Measurements from ENCODE around the gene CASKIN1.

CASKIN1 gene

GRCh38 chr16:2194852-2195321 lies 1.5 kb downstream of the CASKIN1 start:
- peak; percentile 17 for DNase-seq (ENCODE audit: low read depth)

GRCh38 chr16:2194166-2194834 lies 2.1 kb downstream of the CASKIN1 start:
- peak; percentile 12 for DNase-seq (ENCODE audit: low read depth)

DNA sequence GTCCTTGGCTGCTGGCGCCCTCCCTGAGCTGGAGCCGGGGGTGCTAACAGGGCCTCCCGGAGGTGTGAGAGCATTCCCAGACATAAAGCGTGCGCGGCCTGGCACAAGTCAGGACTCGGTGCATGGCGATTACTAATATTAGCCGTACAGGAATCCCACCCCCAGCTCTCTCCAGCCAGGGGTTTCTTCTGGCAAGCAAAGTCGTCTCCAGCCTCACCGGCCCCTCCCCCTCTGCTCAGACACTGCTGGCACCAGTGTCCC lies 5.0 kb downstream of the CASKIN1 start:
- DNase-seq (ENCODE audit: low read depth) = no peak

DNA sequence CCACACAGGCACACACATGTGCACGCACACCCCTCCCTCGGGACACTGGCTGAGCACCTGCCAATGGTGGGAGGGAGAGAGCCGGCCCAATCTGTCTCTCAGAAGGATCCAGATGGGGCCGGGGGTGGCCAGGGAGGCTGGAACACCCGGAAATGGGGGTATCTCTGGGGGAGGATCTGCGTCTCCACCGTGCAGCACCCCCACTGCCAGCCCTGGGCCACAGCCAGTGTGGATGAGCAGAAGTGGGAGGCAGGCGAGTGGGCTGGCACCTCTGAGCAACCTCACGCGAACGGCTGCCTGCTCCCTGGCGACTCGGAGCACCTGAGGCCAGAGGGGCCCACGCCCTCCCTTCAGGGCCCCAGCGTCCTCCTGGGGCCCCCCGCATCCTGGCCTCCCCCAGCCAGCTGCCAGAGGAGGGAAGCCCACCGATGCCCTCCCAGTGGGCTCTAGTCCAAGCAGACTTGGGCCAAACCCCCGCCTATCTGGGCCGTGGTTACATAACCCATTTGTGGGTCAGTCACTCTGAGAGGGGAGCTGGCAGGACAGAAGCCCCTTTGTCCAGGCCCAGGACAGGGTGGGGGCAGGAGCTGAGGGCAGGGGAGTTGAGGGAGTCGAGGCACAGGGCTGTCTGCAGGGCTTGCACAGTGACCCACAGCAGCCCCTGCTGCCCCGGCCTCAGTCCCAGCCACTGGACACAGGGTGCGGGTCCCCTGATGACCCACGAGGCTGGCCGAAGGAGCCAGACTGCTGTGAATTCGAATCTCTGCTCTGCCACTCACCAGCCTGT lies 5.6 kb downstream of the CASKIN1 start:
- no peak for DNase-seq (ENCODE audit: low read depth)

GRCh38 chr16:2190002-2190658 lies 6.3 kb downstream of the CASKIN1 start:
- no peak for DNase-seq (ENCODE audit: low read depth)

GRCh38 chr16:2189252-2189893 lies 7.0 kb downstream of the CASKIN1 start:
- DNase-seq (ENCODE audit: low read depth) = no peak

- no peak for DNase-seq (ENCODE audit: low read depth)
Observed at GRCh38 chr16:2188395-2188794, 8.0 kb downstream of the CASKIN1 start.

DNA sequence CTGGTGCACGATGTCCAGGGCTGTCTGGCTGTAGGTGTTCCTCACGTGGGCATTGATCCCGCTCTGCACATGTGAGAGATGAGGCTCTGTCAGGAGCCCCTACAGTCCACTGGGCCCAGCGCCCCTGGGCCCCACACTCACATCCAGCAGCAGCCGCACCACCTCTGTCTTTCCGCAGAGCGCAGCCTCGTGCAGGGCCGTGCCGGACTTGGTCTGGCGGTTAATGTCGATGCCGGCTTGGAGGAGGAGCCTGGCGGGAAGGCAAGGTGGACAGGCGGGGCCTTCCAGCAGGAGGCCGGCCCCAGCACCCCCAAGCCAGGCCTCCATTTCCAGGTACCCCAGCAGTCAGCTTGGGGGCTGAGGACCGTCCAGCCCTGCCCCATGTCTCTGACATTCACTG lies 9.2 kb downstream of the CASKIN1 start:
- no peak for DNase-seq (ENCODE audit: low read depth)

GRCh38 chr16:2186505-2186904 lies 9.9 kb downstream of the CASKIN1 start:
- DNase-seq (ENCODE audit: low read depth) = no peak

DNA sequence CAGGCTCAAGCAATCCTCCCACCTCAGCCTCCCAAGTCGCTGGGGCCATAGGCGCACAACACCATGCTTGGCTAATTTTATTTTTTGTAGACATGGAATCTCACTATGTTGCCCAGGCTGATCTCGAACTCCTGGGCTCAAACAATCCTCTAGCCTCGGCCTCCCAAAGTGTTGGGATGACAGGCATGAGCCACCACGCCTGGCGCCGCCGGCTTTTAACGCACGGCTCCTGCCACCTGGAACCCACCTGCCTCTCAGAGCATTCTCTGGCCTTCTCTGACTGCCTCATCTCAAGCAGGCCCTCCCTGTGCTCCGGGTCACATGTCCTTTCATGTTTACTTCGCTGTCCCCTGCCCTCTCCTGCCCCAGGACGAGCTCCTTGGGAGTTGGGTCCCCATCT lies 10.3 kb downstream of the CASKIN1 start:
- DNase-seq (ENCODE audit: low read depth) = no peak

GRCh38 chr16:2184962-2185361 lies 11.4 kb downstream of the CASKIN1 start:
- DNase-seq (ENCODE audit: low read depth) = no peak

DNA sequence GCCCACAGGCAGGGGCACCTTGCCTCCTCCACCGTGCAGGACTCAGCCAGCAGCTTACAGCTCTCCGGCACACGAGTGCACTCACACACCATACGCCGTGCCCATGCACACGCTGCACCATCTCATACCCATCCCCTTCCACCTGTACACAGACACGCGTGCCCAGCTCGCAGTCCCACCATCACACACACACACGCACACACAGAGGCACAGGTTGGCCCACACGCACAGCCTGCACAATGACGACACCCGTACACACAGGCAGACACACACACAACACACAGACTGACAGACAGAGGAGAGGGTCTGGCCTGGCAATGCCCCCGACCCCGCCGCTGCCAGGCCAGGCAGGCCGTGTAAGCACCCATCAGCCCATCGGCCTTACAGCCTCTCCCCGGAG lies 12.1 kb downstream of the CASKIN1 start:
- no peak for DNase-seq (ENCODE audit: low read depth)

DNA sequence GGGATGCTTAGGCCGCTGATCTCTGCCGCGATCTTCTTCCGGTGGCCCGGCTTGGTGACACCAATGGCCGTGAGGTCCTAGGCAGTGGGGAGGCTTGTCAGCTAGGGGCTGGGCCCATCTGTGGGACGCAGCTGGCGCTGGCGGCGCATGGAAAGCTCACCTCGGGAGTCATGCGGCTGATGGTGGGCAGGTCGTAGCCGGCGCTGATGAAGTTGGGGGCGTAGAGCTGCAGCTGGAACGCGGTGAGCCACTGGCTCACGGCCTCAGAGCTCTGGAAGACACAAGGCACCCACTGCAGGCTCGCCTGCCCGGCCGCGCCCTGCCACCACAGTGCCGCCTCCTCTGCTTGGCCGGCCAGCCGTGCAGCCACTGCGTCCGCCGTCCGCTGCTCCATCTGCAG lies 12.7 kb downstream of the CASKIN1 start:
- DNase-seq (ENCODE audit: low read depth) = no peak

DNA sequence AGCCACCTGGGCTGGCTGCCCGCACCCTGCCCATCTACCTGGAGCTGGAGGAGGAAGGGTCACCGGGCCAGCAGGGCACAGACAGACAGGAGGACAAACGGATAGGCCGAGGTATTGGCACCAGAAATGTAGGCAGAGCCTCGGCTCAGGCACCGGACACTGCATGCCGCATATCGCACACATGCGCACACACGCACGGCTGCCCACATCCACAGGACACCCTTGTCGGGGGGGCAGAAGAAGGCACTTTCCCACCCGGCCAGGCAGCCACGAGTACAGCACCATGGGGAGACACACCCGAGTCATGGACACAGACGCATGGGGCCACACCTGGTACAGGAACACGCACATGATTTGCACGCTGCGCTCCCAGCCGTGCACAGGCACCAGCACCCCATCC lies 14.5 kb downstream of the CASKIN1 start:
- no peak for DNase-seq (ENCODE audit: low read depth)

GRCh38 chr16:2180962-2181923 lies 15.2 kb downstream of the CASKIN1 start:
- DNase-seq (ENCODE audit: low read depth) = no peak

DNA sequence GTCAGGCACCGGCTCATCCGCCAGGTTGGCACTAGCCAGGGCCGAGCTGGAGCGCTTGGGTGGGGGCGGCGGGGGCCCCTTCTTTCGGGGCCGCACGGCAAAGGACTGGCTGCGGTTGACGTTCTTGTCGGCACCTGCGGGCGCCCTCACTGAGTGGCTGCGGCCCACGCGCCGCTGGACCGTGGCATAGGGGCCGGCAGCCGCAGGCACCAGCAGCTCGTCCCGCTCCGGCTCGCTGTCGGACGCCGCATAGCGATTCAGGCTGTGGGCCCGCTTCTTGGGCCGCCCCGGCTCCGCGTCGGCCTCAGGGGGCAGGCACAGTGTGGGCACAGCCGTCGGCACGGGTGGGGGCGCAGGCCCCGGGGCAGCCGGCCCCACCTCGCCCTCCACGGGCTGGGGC lies 15.9 kb downstream of the CASKIN1 start:
- no peak for DNase-seq (ENCODE audit: low read depth)

DNA sequence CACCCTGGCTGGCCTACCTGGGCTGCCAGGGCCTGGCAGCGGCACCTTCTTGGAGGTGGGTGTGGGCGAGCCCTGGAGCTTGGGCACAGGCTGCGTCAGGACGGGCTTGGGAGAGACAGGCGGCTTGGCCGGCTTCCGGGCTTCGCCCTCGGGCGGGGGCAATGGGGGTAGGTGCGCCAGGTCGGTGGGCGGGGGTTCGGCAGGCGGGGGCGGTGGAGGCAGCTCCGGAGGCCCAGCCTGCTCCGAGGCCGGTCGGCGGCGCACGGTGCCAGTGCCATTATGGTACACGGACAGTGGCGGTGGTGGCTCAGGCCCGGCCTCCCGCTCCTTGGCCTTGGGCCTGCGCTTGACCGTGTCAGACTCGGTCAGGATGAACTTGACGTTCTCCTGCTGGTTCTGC lies 16.8 kb downstream of the CASKIN1 start:
- DNase-seq (ENCODE audit: low read depth) = no peak

GRCh38 chr16:2179107-2179501 lies 17.3 kb downstream of the CASKIN1 start:
- no peak for DNase-seq (ENCODE audit: low read depth)

- DNase-seq (ENCODE audit: low read depth) = no peak
Observed at GRCh38 chr16:2178321-2179106, 17.9 kb downstream of the CASKIN1 start.

- DNase-seq (ENCODE audit: low read depth) = no peak
Observed at GRCh38 chr16:2177561-2177960, 18.8 kb downstream of the CASKIN1 start.

DNA sequence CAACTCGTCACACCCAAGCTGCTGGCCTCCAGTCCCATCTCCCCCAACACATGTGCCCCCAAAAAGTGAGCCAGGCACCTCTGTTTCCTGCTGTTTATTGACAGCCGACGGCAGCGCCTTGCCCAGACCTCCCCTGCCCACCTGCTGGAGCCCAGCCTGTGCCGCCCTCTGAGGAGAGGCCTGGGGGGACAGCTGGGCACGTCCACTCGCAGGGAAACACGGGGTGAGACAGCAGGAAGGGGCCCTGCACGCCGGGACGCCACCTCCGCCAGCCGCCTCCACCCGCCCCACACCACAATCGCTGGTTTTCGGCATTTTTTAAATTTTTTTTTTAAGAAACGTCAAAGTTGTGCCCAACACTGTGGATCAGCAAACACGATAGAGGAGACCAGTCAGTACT lies 19.3 kb downstream of the CASKIN1 start:
- no peak for DNase-seq (ENCODE audit: low read depth)

All from fibroblast of the conjunctiva (primary cell).